ENCODE data around the gene PGAM2.
A peak's percentile ranks its signal among the peaks of the same experiment; 100 is the strongest.

PGAM2 gene

DNA sequence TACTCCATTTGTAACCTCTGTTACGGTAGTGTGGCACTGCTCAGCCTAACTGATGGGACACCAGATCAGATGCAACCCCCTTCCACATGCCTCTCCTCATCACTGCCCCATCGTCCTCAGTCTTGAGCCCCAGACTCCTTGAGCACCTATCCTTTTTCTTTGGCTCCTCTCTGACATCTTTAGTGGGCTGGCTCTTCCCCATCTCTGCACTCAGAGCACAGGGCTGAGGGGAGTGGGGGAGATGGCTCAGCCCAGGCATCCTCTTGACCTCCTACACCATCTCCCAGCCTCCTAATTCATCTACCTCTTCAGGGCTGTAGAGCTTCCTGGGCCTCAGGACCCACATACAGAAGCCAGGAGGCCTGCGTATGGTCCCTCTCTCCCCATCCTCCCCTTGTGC, 18.4 kb upstream of the PGAM2 start:
- DNase-seq (ENCODE audit: low read depth) = no peak

DNA sequence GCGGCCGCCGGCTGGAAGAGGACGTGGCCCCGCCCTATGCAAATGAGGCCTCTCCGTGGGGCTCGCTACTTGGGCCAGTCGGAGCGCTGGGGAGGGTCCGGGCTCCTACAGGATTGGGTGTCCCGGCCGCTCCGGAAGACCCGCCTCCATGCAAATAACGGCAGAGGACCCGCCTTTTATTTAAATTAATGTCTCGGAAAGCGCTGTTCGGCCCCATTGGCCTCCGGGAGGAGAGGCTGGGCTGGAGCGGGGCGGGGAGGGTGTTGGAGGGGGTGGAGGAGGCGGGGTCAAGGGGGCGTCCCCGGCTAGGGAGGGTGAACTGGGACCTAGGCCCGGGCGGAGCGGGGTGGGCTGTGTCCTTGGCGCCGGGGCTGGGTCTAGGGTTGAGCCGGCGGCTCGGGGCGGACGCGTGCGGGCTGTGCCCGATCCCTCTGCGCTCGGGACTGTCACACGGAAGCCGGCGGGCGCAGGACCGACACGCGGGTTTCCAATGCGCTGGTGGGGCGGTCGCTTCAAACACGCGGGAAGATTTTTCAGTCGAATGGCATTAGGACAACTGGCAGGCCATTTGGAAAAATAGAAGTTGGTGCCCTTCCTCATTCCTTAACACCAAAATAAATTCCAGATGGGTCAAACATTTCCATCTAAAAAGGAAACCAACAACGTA, 17.3 kb upstream of the PGAM2 start:
- DNase-seq (ENCODE audit: low read depth) = peak; percentile 99

DNA sequence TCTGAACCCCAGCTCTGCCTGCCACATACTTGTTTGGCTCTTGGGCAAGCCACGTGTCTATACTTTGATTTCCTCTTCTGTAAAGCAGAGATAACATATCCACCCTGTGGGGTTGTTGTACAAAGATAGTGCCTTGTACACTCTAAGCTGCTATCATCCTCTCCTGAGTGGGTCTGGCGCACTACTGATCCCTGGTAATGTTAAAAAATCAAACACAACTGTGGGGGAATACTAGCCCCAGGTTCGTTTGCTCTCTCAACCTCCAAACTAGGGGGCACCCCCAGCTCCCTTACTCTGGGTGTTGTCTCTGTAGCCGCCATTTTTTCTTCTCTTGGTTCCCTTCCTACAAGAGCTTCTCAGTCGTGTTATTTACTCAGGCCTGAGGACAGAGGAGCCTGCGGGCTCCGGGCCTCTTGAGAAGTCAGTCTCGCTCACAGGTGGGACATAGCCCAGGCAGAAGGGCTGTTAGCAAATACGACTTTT, 15.9 kb upstream of the PGAM2 start:
- no peak for DNase-seq (ENCODE audit: low read depth)

DNA sequence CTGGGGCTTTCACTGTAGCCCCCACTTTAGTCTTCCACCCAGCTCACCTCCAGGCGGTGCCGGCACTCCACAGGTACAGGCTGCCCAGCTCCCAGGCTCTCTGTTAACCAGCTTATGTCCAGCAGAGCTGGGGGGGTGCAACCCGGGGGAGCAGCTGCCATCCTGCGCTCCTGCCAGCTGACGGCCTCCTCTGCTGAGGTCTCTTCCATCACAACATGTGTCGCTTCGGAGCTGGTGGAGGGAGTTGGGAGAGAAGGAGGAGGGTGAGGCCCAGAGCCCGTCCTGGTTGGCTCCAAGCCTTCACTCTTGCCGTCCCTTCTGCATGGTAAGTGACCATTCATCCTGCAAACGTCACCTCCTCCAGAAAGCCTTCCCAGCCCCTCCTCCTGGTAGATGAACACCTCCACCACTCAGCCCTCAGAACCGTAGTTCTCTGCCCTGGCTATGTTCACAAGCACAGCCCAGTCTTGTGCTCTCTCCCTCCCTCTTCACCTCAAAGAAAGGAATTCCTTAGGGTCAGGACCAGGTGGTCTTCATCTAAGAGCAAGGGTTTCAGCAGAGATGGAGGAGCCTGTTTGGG, 15.4 kb upstream of the PGAM2 start:
- DNase-seq (ENCODE audit: low read depth) = no peak

DNA sequence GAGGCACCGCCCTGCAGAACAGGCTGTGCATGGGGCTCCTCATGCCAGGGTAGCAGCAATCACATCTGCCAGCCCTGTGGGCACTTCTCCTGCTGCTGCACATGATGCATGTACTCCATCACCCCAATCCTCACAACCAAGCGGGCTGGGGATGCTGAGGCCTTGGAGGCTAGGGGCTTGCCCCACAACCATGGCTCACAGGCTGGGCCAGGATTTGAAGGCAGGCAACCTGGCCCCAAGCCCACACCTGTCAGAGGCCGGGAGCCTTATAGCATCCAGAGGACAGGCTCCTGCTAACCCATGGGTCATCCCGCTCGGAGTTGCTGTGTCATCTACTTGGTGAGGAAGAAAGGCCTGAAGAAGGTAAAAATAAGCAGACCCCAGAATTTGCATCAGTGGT, 14.8 kb upstream of the PGAM2 start:
- DNase-seq (ENCODE audit: low read depth) = no peak

DNA sequence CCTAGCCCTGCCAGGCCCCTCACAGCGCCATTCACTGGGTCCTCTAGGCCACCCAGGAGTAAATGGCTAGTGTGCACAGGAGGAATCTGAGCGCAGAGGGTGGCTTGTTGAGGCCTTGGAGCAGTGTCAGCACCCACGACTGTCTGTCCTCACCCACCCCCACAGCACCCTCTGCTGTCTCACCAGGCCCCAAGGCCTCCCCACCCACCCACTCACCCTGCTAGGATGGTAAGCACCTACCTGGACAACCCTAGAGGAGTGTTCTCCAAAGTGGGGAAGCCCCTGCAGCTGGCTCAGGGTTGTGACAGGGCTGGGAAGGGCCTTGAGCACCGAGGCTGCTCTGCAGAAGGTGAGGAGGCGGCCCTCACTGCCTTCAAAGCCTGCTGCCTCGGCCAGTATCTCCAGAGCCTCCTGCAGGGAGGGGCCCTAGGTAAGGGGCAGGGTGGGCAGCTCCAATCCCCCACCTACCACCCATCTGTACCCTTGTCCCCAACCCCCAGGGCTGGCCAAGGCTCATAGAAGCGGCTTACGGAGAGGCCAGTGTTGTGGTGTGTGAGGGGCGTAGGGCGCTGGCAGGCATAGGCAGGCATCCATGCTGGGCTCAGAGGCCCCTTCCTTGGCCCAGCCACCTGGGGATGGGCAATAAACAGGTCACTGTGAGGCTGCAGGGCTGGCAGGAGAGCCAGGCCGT, 14.1 kb upstream of the PGAM2 start:
- DNase-seq (ENCODE audit: low read depth) = no peak

DNA sequence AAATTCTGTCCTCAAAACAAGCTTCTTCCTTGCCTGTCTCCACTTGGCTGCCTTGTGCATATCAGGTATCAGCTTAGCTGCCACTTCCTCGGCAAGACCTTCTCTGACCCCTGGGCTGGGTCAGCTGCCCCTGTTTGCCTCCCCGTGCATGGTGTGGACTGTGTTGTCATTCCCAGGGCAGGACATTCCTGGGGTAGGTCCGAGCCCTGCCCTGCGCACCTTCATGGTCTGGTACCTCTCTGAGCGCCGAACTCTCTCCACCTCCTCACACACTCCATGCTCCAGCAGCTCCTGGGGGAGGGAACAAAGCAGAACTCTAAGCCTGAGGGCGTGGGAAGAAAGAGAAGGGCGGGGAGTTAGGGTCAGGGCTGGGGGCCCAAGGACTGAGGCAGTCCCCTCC, 13.2 kb upstream of the PGAM2 start:
- no peak for DNase-seq (ENCODE audit: low read depth)

DNA sequence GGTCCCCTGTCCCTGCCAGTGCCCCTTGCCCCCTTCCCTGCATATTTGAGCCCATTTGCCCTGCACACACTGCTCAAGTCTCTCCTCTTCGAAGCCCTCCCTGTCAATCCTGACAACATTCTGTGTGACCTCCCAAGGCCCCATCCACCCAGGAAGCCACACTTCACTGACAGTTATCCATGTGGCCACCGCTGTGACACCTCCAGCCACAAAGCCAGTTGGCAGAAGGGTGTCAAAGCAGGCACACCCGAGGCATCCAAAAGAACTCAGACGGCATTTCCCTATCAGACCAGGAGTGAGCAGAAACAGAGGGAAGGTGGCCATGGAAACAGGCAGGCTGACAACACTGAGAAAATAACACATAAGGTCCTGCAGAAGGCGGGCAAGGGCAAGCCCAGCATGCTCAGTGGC, 12.3 kb upstream of the PGAM2 start:
- DNase-seq (ENCODE audit: low read depth) = no peak

DNA sequence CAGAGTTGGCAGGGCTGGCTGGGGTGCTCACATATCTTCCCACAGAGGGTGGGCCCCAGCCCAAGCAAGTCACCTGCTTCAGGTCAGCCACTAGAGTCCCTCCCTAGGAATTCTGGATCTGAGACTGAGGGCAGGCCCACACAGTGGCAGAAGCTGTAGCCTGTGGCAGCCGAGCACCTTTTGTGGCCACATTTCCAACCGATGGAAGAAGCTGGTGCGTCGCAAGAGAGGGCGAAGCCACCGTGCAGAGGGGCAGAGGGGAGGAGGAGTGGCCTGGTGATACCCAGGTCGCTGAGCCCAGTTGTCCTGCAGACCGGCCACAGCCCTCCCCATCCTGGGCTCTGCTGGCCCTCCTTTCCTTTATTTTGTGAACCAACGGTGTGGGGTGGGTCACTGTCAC, 11.7 kb upstream of the PGAM2 start:
- no peak for DNase-seq (ENCODE audit: low read depth)

DNA sequence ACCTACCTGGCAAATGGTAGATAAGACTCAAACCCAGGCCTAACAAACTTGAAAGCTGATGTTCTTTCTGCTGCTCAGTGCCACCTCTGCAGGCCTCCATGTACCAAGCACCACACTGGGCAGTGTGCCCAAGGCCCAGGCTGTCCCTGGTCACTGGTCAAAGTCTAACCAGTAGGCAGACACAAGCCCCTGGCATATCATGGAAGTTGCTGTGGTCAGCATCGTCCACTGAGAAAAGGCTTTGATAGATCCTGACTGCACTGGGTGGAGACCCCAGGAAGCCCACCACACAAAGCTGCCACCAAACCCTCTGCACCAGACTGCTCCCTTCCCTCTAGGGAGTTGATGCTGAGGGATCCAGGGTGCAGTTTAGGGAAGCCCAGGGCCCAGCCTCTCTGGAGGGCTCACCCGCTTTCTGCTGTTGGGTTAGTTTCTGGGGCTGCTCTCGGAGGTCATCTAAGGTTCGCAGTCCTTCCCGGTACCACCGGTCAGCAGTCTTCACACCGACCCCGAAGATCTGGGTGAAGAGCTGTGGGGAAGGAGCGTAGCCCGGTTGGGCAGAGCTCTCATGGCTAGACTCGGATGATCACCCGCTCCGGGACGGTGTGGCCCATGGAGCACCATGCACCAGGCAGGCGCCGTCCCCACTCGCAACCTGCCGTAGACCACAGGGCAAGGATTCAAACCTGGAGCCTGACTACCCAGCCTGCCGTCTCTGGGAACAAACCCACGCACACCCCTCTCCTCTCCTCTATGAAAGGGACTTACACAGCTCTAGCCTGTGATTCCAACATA, 10.9 kb upstream of the PGAM2 start:
- no peak for DNase-seq (ENCODE audit: low read depth)

DNA sequence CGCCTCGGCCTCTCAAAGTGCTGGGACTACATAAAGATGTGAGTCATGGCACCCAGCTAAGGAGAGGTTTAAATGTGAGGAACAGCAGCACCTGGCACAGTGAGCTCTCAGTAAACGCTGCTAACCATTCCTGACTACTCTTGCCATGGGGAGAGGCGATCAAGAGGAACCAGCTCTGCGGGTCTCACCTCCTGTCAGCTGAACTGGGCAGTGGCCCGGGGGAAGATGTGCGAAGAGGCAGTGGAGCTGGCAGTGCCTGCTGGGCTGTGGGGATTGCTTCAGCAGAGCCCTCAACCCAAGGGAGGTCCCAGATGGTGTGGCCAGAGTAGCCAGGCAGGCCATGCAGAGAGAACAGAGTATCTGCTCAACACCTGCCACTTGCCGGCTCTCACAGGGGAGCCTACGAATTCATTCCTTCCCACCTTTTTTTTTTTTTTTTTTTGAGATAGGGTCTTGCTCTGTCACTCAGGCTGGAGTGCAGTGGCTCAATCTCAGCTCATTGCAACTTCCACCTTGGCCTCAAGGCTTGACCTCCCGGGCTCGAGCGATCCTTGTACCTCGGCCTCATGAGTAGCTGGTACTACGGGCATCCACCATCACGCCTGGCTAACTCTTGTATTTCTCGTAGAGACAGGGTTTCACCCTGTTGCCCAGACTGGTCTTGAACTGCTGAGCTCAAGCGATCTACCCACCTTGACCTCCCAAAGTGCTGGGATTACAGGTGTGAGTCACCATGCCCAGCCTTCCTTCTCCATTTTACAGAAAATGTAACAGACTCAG, 10.1 kb upstream of the PGAM2 start:
- no peak for DNase-seq (ENCODE audit: low read depth)

DNA sequence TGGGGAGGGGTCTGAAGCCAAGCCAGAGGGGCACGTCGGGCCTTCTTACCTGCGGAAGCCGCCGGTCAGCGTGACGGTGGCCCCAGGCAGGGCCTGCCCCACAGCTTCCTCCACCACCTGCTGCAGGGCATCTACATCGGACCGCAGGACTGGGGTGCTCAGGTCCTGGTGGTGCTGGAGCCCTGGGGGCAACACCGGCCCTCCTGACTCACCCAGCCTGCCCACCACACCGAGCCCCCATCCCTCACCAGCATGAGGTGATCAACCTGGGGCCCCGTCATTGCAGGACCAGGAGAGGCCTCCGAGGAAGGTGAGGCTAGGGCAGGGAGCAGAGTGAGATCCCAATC, 9.0 kb upstream of the PGAM2 start:
- no peak for DNase-seq (ENCODE audit: low read depth)

DNA sequence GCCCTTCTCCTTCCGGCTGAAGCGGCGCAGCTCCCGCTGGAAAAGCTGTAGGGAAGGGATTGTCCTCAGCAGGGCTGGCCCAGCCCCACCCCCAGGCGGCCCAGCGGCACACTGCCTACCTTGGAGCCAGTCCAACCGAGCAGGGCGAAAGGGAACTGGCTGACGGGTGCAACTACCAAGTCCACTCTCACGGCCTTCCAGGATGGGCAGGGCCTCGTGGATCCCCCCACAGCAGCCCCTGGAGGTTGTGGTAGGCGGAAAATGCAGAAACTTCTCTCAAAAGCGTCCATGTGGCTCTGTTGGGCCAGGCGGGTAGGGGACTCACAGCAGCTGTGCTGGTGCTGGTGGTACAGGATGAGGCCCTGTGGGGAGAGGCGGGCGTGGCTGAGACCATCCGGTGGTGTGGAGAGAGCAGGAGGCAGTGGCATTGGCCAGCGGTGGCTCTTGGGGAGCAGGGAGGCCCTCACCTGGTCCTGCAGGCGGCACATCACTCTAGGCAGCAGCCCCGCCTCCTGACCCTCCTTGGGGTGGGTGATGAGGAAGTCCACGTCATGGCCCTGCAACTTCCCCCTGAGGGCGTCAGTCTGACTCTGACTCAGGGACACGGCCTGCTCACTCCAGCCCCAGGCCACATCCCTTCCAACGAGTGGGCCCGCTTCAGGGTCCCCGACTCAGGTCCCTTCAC, 8.4 kb upstream of the PGAM2 start:
- DNase-seq (ENCODE audit: low read depth) = no peak

DNA sequence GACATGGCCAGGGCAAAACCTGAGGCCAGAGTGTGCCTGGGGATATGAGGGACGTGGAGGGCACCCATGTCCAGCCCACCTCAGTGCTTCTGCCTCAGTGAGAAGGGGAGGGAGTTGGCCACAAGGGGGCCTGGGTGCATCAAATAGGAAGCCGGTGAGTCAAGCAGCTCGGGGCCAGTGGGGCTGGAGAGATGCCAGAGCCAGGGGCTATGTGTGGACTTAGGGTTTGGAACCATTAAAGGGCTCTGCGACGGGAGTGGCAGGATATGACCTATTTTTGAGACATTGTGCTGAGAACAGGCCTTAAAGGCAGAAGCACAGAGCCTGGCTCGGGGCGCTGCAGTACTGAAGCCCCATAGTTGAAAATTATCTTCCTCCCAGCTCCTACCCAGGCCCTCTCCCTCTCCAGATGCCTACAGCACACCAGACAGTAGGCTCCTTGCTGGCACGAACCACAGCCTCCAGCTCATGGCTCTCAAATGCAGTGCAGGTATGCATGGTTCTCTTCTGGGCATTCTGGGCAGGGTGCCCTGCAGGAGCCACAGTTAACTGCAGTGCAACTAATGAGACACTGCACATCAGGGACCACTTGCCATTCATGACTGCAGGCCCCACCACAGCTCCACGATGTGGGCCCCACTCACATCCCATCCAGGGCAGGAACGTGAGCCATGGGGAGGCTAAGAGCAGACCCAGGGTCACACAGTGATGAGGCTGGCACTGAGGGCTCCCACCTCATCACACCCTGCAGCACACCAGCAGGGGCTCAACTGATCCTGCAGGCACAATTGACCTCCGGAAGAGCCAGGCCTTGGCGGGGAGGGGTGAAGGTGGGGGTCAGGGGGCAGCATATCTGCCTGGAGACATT, 7.2 kb upstream of the PGAM2 start:
- DNase-seq (ENCODE audit: low read depth) = peak; percentile 67

DNA sequence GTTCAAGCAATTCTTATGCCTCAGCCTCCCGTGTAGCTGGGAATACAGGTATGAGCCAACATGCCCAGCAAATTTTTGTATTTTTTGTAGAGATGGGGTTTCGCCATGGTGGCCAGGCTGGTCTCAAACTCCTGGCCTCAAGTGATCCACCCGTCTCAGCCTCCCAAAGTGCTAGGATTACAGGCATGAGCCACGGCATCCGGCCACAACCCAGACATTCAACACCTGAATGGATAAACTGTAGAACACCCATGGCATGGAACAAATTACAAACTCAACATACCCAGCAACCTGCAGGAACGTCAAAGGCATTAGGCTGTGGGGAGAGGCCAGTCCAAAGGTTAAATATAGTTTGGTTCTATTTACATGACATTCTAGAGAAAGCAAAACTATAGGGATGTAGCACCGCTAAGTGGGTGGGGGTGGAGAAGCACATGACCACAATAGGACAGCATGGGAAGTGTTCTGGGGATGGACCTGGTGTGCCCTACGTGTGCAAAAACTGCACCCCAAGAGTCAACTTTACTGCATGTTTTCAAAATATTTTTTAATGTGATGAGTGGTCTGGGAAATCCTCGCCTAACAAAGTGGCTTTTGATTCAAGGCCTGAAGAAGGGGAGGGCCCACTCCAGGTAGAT, 6.5 kb upstream of the PGAM2 start:
- DNase-seq (ENCODE audit: low read depth) = no peak

DNA sequence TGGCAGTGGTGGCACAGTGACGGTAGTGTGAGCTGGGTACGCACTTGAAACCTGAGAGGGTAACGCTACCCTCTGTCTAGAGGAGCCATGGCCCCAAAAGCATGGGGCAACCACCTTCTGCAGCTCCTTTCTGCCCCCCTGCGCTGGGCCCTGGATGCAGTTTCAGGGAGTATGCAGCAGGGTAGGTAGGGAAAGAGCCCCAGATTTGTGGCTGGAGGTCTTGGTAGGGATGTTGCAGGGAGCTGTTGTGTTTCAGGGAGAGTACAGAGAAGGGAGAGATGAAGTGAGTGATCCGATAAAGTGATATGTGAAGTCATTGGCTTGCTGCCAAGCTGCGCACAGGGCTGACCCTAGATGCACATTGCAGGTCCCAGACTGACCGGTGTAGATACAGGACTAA, 2.7 kb upstream of the PGAM2 start:
- DNase-seq (ENCODE audit: low read depth) = no peak

DNA sequence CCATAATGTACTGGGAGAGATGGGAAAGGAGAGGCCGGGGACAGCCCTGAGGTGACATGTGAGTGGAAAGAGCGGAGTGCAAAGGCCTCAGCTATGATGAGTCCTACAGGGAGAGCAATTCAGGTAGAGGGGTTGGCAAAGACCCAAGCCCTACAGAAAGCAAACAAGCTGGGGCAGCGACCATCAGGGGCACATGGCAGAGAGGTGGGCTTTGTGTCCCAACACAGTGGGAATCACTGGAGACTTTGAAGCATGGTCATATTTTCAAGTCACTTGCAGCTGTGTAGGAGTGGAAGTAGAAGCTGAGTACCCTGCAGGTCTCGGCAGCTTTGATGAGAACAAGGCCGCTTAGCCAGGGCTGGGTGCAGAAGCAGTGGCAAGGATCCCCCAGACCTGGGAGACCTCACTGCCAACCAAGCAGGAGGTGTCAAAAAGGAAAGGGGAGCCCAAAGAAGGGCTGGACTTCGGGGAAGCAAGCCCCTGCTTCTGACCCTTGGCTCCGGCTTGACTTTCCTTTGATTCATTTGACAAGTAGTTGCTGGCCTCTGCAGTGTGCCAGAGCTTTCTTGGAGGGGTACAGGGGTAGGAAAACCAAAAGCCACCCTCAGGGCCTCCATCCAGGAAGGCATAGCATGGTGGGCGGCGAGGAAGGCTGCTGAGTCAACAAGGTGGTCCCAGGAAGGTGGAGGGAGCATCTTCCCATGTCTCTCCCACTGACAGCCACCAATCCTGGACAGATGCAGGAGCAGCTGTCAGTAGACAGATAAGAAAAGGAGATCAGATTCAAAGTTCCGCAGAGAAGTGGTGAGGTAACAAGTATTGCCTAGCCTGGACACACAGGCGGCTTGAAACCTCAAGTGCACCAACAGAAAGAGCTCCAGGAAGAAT, 1.9 kb upstream of the PGAM2 start:
- no peak for DNase-seq (ENCODE audit: low read depth)

DNA sequence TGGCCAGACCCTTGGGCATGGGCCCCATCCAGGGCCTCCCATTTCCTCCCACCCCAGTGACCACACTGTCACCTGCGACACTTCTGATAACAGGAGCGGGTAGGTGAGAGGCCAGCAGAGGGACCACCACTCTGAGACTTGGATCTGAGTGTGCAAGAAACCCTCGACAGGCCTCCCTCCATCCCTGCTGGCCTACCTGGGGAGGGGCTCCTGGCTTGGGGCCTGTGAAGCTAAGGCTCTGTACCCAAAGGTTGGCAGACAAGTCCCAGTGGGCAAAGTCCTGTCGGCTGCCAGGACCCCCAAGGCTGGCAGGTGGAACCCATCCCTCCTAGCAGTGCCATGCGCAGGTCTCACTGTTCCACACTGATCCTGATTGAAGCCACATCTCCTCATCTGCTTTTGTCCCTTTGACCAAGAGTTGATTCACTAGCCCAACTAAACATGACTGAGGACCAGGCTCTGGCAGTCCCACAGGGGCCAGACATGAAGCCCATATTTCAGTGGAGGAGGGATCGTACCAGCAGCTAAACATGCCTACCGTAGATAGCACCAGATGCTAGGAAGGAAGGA, 1.2 kb upstream of the PGAM2 start:
- DNase-seq (ENCODE audit: low read depth) = no peak

DNA sequence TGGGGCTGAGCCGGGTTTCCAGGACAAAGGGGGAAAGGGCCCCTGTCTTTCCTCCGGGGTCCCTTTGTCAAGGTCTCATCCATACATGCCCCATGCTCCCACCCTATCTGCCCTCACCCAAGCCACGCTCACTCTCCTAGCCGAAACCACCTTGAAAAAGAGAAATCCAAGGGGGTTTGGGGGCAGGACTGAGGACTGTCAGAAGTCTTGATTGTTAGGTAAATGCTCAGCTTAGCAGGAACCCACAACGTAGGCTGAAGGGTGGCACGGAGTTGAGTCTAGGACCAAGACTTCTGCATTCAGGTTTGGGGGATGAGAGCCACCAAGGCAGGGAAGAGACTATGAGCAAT, 719 bp upstream of the PGAM2 start:
- DNase-seq (ENCODE audit: low read depth) = no peak

Measured in stromal cell of bone marrow (primary cell).